Choroid plexus epithelial cell (primary cell): Measurements from ENCODE around the gene SLC9A1.

Source experiments
- DNase-seq: peaks from one replicate; pipeline ENCODE4 v3.0.0-alpha.2; 2010; ENCODE audit warnings: low read depth
- H3K4me3 ChIP-seq: 2 replicates; pipeline ENCODE4 v1.5.1; 2011; ENCODE audit warnings: low read depth, mild to moderate bottlenecking, control low read depth, low read length, moderate library complexity
- CTCF ChIP-seq: conservative IDR thresholded peaks from 2 replicates; pipeline ENCODE4 v1.5.1; 2011; ENCODE audit warnings: low read depth, mild to moderate bottlenecking, control low read depth, inconsistent platforms, low read length, moderate library complexity

The SLC9A1 gene

GRCh38 chr1:27109103-27109822 is 45.7 kb downstream of the SLC9A1 start:
- peak; percentile 23 for DNase-seq
- TF ChIP-seq CTCF, result peak; percentile 44

GRCh38 chr1:27108588-27108987 is 46.3 kb downstream of the SLC9A1 start:
- H3K4me3 ChIP-seq, result no peak overlapping the region
- DNase-seq, result no peak
- no peak for TF ChIP-seq CTCF

More at GRCh38 chr1:27109103-27109822, 45.7 kb downstream of the SLC9A1 start:
- H3K4me3 ChIP-seq, result no peak overlapping the region

GRCh38 chr1:27106561-27107323 is 48.2 kb downstream of the SLC9A1 start:
- no peak overlapping the region for H3K4me3 ChIP-seq
- no peak for DNase-seq

GRCh38 chr1:27105018-27105417 is 49.9 kb downstream of the SLC9A1 start:
- no peak overlapping the region for H3K4me3 ChIP-seq
- DNase-seq, result no peak
- TF ChIP-seq CTCF, result no peak

More at GRCh38 chr1:27106561-27107323, 48.2 kb downstream of the SLC9A1 start:
- no peak for TF ChIP-seq CTCF

GRCh38 chr1:27103498-27103897 is 51.4 kb downstream of the SLC9A1 start:
- no peak overlapping the region for H3K4me3 ChIP-seq
- DNase-seq, result no peak
- TF ChIP-seq CTCF, result no peak

- peak; percentile 67 for DNase-seq
- H3K4me3 ChIP-seq, result no peak overlapping the region
- TF ChIP-seq CTCF, result peak; percentile 92
Observed at GRCh38 chr1:27102707-27103468, 52.0 kb downstream of the SLC9A1 start.
